Upper lobe of left lung (tissue), 6 donors: ENCODE results near the gene ACOT13. TPM values are rescaled to one million over a fixed set of nuclear protein-coding genes. Genes with fewer than 3 reads are reported as not detected.
"Not testable (repeated sequence)": the region's sequence is repeated elsewhere in the genome, so short reads cannot be mapped to it uniquely, and the experiment has no call there.

ENCODE experiments used
- ATAC-seq, 2 donors: fragments of 200-7000 bp; cut with Tn5 transposase; one replicate each; pipeline ENCODE4 v1.9.1; 2022; ENCODE audit warnings: mild to moderate bottlenecking in 2 of 2, moderate library complexity in 2 of 2; ENCODE audit not compliant: low FRiP score in 2 of 2
- DNase-seq, 2 donors: peaks; one replicate each; pipeline ENCODE4 v3.0.0-alpha.2; 2019 to 2020
- H3K27ac ChIP-seq, 4 donors: fragments of 200-600 bp; sonication (generic); one replicate each; pipeline ENCODE4 v1.5.1; 2016 to 2019
- H3K27me3 ChIP-seq, 4 donors: fragments of 200-600 bp; sonication (generic); one replicate each; pipeline ENCODE4 v1.5.1; 2017 to 2019
- H3K36me3 ChIP-seq, 4 donors: fragments of 200-600 bp; sonication (generic); one replicate each; pipeline ENCODE4 v1.5.1; 2016 to 2019
- H3K4me1 ChIP-seq, 4 donors: fragments of 200-600 bp; sonication (generic); one replicate each; pipeline ENCODE4 v1.5.1; 2018 to 2019
- H3K4me3 ChIP-seq, 4 donors: fragments of 200-600 bp; sonication (generic); one replicate each; pipeline ENCODE4 v1.5.1; 2017 to 2019; ENCODE audit warnings: mild to moderate bottlenecking in 2 of 4, moderate library complexity in 1 of 4
- H3K9me3 ChIP-seq, 4 donors: fragments of 200-600 bp; sonication (generic); one replicate each; pipeline ENCODE4 v1.5.1; 2018 to 2019
- EP300 ChIP-seq, 4 donors: sonication (generic); formaldehyde crosslinking; IDR thresholded peaks; one replicate each; pipeline ENCODE4 v1.5.1; 2017; ENCODE audit warnings: antibody characterized with exemption in 4 of 4, control low read depth in 2 of 4
- POLR2A ChIP-seq, 4 donors: fragments of 450-650 bp; IDR thresholded peaks; one replicate each; pipeline ENCODE4 v1.5.1; 2016 to 2017; ENCODE audit warnings: antibody characterized with exemption in 4 of 4, mild to moderate bottlenecking in 2 of 4
- POLR2AphosphoS5 ChIP-seq, 2 donors: sonication (generic); formaldehyde crosslinking; IDR thresholded peaks; one replicate each; pipeline ENCODE4 v1.5.1; 2017; ENCODE audit warnings: antibody characterized with exemption in 2 of 2
- WGBS, 2 donors: methylation state at CpG; one replicate each; pipeline ENCODE4 v1.1.5; 2017 to 2018; 5-methylcytosine and 5-hydroxymethylcytosine counted together
- total RNA-seq, 6 donors: library from RNA; depleted of rRNA in 4 of 6; stranded (reverse); fragments of >200 nt in 4 of 6; gene quantifications; one replicate each; pipeline versions ENCODE4 v1.1.0 to v1.2.1, GENCODE V29; 2016 to 2021
- TF ChIP-seq, protein P1 (sequence below), 6 experiments: fragments of 450-650 bp in 4 of 6; fragments of 200-600 bp in 2 of 6; sonication (generic) in 2 of 6; IDR thresholded peaks; one replicate each; pipeline ENCODE4 v1.5.1; 2016 to 2019; ENCODE audit warnings: antibody characterized with exemption in 6 of 6
- donor health status: DM: no; HTN: no; CAD: no; lungs with moderate emphysema.
- donor health status: DM: no; HTN: yes; CAD: no; lungs with severe emphysema.

Gene ACOT13
- total RNA-seq, 6 donors from 2014 or later: 5.2 to 20.2 (median 10.5) TPM

DNA sequence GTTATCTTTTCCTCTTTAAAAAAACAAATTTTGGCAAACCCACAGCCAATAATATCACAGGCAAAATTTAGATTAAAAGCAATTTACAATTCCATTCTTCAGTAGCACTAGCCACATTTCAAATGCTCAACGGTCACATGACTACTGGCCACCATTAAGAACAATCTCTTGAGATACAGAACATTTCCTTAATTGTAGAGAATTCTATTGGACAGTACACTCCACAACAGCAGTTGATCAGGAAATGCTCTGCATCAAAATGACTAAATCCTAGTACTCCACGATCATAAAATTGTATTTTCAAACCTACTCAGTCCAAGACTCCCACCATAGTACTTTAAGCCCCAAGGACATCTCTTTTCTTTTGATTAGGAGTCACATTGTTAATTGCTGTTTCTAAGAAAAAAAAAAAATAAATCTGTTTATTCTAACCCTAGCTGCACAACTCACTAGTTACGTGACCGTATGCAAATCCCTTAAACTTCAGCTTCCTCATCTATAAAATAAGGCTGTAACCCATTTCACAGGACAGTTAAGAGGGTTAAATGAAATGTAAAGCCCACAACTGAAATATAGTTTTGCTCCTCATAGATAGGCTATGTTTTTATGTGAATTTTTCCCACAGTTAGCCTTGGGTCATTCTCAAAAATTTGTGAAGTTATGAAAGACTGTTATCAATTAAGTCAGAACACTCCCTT is 42.3 kb downstream of the ACOT13 start:
- whole genome bisulfite sequencing, 2 donors: 88 to 95% methylated on average over 4 of the region's 4 CpGs
- no peak overlapping the region for H3K27ac ChIP-seq
- no peak for DNase-seq

DNA sequence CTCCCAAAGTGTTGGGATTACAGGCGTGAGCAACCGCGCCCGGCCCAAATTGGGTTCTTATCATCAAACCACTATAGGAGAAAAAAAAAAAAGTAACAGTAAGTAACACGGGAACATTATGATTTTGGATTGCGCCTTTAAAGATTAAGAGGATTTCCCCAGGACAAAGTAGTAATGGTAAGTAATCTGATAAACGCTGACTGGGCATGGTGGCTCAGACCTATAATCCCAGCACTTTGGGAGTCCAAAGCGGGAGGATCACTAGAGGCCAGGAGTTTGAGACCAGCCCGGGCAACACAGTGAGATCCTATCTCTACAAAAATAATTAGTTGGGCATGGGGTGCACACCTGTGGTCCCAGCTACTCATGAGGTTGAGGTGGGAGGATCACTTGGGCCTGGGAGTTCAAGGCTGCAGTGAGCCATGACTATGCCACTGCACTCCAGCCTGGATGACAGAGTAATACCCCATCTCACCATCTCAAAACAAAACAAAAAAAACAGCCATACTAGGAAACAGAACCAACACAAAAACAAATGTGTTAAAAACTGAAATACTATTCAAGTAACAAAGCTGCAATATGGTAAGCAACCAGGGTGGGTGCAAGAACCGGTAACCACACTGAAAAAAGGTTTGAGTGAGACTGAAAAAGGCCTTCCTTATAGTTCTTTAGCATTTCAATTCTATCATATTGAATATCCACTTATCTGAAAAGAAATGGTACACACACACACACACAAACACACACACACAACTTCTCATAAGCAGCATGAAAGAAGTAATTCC is 43.8 kb downstream of the ACOT13 start:
- Histone ChIP-seq H3K27me3 (no peaks in the 10 kb centered on the region), H3K36me3 (peaks cover 74 to 100% (median 90%) of the 10 kb centered on the region in 4 donors), H3K4me1 (peaks cover 30 to 50% (median 39%) of the 10 kb centered on the region in 4 donors), H3K27ac (no peak overlapping the region), H3K9me3 (no peaks in the 10 kb centered on the region), H3K4me3 (no peak overlapping the region)
- ATAC-seq: no peak
- 92 to 93% methylated on average over 10 of the region's 10 CpGs for WGBS, 2 donors
- DNase-seq: no peak
- TF ChIP-seq, protein P1, sequence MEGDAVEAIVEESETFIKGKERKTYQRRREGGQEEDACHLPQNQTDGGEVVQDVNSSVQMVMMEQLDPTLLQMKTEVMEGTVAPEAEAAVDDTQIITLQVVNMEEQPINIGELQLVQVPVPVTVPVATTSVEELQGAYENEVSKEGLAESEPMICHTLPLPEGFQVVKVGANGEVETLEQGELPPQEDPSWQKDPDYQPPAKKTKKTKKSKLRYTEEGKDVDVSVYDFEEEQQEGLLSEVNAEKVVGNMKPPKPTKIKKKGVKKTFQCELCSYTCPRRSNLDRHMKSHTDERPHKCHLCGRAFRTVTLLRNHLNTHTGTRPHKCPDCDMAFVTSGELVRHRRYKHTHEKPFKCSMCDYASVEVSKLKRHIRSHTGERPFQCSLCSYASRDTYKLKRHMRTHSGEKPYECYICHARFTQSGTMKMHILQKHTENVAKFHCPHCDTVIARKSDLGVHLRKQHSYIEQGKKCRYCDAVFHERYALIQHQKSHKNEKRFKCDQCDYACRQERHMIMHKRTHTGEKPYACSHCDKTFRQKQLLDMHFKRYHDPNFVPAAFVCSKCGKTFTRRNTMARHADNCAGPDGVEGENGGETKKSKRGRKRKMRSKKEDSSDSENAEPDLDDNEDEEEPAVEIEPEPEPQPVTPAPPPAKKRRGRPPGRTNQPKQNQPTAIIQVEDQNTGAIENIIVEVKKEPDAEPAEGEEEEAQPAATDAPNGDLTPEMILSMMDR (IDR thresholded peaks at IDR 0.05): no peak
- TF ChIP-seq POLR2A (IDR thresholded peaks at IDR 0.05): no peak
- no peak for TF ChIP-seq EP300 (IDR thresholded peaks at IDR 0.05)
- TF ChIP-seq POLR2AphosphoS5 (IDR thresholded peaks at IDR 0.05): no peak

More for the DNA sequence above, 42.3 kb downstream of the ACOT13 start:
- Histone ChIP-seq H3K4me1 (peaks cover 15 to 34% (median 25%) of the 10 kb centered on the region in 4 donors), H3K27me3 (no peaks in the 10 kb centered on the region), H3K9me3 (no peaks in the 10 kb centered on the region), H3K36me3 (peaks cover 78 to 100% (median 90%) of the 10 kb centered on the region in 4 donors), H3K4me3 (no peak overlapping the region)
- TF ChIP-seq POLR2A (IDR thresholded peaks at IDR 0.05) (no peak), EP300 (IDR thresholded peaks at IDR 0.05) (no peak), POLR2AphosphoS5 (IDR thresholded peaks at IDR 0.05) (no peak)
- TF ChIP-seq, protein P1 (IDR thresholded peaks at IDR 0.05): no peak
- no peak for ATAC-seq

DNA sequence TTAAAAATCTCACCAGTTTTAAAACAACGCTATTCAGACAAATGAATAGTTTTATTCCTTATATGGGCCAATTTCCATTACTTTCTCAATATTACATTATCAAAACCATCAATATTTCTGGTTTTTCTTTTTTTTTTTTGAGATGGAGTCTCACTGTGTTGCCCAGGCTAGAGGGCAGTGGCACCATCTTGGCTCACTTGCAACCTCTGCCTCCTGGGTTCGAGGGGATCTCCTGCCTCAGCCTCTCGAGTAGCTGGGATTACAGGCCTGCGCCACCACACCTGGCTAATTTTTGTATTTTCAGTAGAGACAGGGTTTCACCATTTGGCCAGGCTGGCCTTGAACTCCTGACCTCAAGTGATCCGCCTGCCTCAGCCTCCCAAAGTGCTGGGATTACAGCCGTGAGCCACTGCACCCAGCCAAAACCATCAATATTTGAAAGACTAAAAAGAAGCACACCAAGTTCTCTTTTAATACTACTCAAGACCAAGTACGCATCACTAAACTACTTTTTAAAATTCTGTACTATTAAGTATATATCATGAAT is 49.8 kb downstream of the ACOT13 start:
- peak overlapping the region in 3 of 4 donors; percentile 69 to 82 (median 74) for H3K4me3 ChIP-seq
- not testable (repeated sequence) for H3K9me3 ChIP-seq, H3K27ac ChIP-seq, ATAC-seq, H3K27me3 ChIP-seq, DNase-seq
- peaks cover 30 to 51% (median 38%) of the 10 kb centered on the region in 4 donors for H3K36me3 ChIP-seq
- H3K4me1 ChIP-seq: peaks cover 48 to 67% (median 54%) of the 10 kb centered on the region in 4 donors
- 87 to 96% methylated on average over 7 of the region's 7 CpGs for WGBS, 2 donors

DNA sequence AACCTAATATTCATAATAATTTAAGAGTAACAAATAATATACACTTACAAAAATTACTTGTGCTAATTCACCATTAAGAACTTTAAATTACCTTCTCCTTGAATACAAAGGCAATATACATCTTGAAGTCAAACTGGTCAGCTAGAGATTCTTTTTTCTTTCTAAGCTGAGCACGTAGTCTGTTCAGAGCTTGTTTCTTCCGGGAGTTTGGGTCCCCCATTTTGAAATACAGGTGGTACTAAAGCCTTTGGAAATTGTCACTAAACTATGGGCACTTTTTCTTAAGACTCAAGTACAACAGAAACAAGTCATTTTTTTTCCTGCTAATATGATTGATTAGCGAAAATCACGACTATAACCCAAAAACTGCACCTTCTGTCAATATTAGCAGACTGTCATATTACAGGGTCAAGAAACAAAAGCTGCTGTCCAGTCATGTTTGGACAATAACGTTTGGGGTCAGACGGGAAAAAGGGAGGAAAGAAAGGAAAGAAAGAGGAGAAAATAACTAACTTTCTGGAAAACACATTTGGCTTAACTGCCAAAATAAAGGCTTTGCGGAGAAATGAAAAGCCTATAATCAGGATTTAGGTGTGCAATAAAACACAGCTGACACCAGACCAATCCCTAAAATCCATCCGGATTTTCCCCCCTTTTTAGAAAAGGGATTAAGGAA is 51.7 kb downstream of the ACOT13 start:
- TF ChIP-seq POLR2A (IDR thresholded peaks at IDR 0.05) (no peak), EP300 (IDR thresholded peaks at IDR 0.05) (no peak), POLR2AphosphoS5 (IDR thresholded peaks at IDR 0.05) (no peak)
- TF ChIP-seq, protein P1 (IDR thresholded peaks at IDR 0.05): no peak
- ATAC-seq: no peak
- peaks cover 38 to 52% (median 44%) of the 10 kb centered on the region in 4 donors for H3K4me1 ChIP-seq
- H3K36me3 ChIP-seq: peaks cover 16 to 32% (median 23%) of the 10 kb centered on the region in 4 donors
- WGBS, 2 donors: 13 to 21% methylated on average over 8 of the region's 8 CpGs
- DNase-seq: no peak
- H3K9me3 ChIP-seq: no peaks in the 10 kb centered on the region
- H3K27me3 ChIP-seq: no peaks in the 10 kb centered on the region
- peak overlapping the region; percentile 98 to 100 (median 100) for H3K27ac ChIP-seq
- peak overlapping the region; percentile 69 to 84 (median 78) for H3K4me3 ChIP-seq
